Fibroblast of lung (primary cell): ENCODE data around the gene DQX1.

Source experiments
- EZH2 ChIP-seq: IDR thresholded peaks from 2 replicates; pipeline ENCODE4 v1.5.1; 2012; ENCODE audit warnings: low read length, control low read depth, mild to moderate bottlenecking; ENCODE audit errors: missing control alignments
- TF ChIP-seq, protein P1 (sequence below), 2 donors: IDR thresholded peaks in 1 of 2; conservative IDR thresholded peaks in 1 of 2; 1 replicate in 1 of 2; 2 replicates in 1 of 2; pipeline ENCODE4 v1.5.1; 2011 to 2012; ENCODE audit warnings: low read length in 2 of 2, control low read depth in 1 of 2, inconsistent platforms in 1 of 2, low read depth in 1 of 2, mild to moderate bottlenecking in 1 of 2

DNA sequence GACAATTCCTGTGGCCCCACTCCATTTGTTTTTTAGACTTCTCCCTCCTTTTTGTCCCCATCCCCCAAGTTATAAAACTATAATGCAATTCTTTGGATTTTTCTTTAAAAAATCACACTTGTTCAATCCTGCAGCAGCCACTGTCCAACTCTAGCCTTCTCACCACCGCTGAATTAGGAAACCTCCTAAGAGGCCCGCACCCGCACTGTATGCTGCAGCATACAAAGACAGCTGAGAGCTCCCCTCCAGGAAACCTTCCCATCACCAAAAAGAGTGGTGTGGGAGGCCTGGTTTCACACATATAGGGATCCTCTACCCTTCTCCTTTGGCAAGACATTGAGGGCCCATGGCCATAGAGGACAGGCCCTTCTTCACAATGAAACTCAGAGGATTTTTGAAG, 21.4 kb downstream of the DQX1 start:
- TF ChIP-seq, protein P1, sequence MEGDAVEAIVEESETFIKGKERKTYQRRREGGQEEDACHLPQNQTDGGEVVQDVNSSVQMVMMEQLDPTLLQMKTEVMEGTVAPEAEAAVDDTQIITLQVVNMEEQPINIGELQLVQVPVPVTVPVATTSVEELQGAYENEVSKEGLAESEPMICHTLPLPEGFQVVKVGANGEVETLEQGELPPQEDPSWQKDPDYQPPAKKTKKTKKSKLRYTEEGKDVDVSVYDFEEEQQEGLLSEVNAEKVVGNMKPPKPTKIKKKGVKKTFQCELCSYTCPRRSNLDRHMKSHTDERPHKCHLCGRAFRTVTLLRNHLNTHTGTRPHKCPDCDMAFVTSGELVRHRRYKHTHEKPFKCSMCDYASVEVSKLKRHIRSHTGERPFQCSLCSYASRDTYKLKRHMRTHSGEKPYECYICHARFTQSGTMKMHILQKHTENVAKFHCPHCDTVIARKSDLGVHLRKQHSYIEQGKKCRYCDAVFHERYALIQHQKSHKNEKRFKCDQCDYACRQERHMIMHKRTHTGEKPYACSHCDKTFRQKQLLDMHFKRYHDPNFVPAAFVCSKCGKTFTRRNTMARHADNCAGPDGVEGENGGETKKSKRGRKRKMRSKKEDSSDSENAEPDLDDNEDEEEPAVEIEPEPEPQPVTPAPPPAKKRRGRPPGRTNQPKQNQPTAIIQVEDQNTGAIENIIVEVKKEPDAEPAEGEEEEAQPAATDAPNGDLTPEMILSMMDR (conservative IDR thresholded peaks at IDR 0.05 in 1 of 2, IDR thresholded peaks at IDR 0.05 in 1 of 2; ENCODE audit: low read depth in 1 of 2, low read length in 2 of 2) = no peak
- TF ChIP-seq EZH2 = no peak
